WTC11 (cell line): ENCODE results near the gene FBXO4. TPM values are rescaled to one million over a fixed set of nuclear protein-coding genes. Genes with fewer than 3 reads are reported as not detected.

Source experiments
- ATAC-seq: fragments of 200-7000 bp; cut with Tn5 transposase; 2 replicates; pipeline ENCODE4 v1.10.0; 2021; ENCODE audit warnings: mild to moderate bottlenecking, moderate library complexity
- CTCF ChIA-PET: fragments of 300-600 bp; sonication (Branson Sonifier 250); formaldehyde crosslinking; loops from one replicate; lab custom pipeline; 2021; ENCODE audit warnings: antibody characterized with exemption; lab: Charles Lee
- POLR2A ChIA-PET: fragments of 350-600 bp; sonication (Branson Sonifier 250); formaldehyde crosslinking; loops from one replicate; lab custom pipeline; 2021; ENCODE audit warnings: antibody characterized with exemption; lab: Charles Lee
- DNase-seq: peaks from one replicate; pipeline ENCODE4 v3.0.0; 2021; ENCODE audit warnings: low spot score
- H3K27ac Mint-ChIP-seq: 2 replicates; pipeline ENCODE4 v1.8.0; 2021; ENCODE audit warnings: mixed read lengths
- H3K27me3 Mint-ChIP-seq: 2 replicates; pipeline ENCODE4 v1.8.0; 2021; ENCODE audit warnings: low read depth, mild to moderate bottlenecking, moderate library complexity, mixed read lengths
- H3K36me3 Mint-ChIP-seq: 2 replicates; pipeline ENCODE4 v1.8.0; 2021; ENCODE audit warnings: mixed read lengths
- H3K4me1 Mint-ChIP-seq: 2 replicates; pipeline ENCODE4 v1.8.0; 2022; ENCODE audit warnings: mixed read lengths
- H3K4me3 Mint-ChIP-seq: 2 replicates; pipeline ENCODE4 v1.8.0; 2021; ENCODE audit warnings: mild to moderate bottlenecking, moderate library complexity, mixed read lengths
- H3K9me3 Mint-ChIP-seq: 2 replicates; pipeline ENCODE4 v1.8.0; 2021; ENCODE audit warnings: mixed read lengths
- ATF3 ChIP-seq: sonication (generic); formaldehyde crosslinking; conservative IDR thresholded peaks from 2 replicates; pipeline ENCODE4 v1.8.1; 2022; ENCODE audit warnings: mild to moderate bottlenecking, missing genetic modification reagents
- EMX1 ChIP-seq: fragments of 250-450 bp; sonication (Bioruptor Pico); IDR thresholded peaks from 2 replicates; pipeline ENCODE4 v1.8.0; 2021; ENCODE audit warnings: mild to moderate bottlenecking
- JUN ChIP-seq: sonication (generic); formaldehyde crosslinking; IDR thresholded peaks from 2 replicates; pipeline ENCODE4 v1.8.0; 2023; ENCODE audit warnings: mild to moderate bottlenecking, missing genetic modification reagents
- MXD4 ChIP-seq: fragments of 250-450 bp; sonication (Bioruptor Pico); IDR thresholded peaks from 2 replicates; pipeline ENCODE4 v1.8.0; 2021; ENCODE audit warnings: mild to moderate bottlenecking, moderate library complexity, borderline replicate concordance
- RELA ChIP-seq: sonication (generic); formaldehyde crosslinking; IDR thresholded peaks from 2 replicates; pipeline ENCODE4 v1.8.1; 2022; ENCODE audit warnings: missing genetic modification reagents, mild to moderate bottlenecking, borderline replicate concordance
- RORB ChIP-seq: fragments of 250-450 bp; sonication (Bioruptor Pico); IDR thresholded peaks from 2 replicates; pipeline ENCODE4 v1.9.0; 2021; ENCODE audit warnings: mild to moderate bottlenecking
- SOX15 ChIP-seq: fragments of 250-450 bp; sonication (Bioruptor Pico); IDR thresholded peaks from 2 replicates; pipeline ENCODE4 v1.9.0; 2021; ENCODE audit warnings: mild to moderate bottlenecking
- STAT6 ChIP-seq: sonication (generic); formaldehyde crosslinking; conservative IDR thresholded peaks from 2 replicates; pipeline ENCODE4 v1.8.1; 2023; ENCODE audit warnings: mild to moderate bottlenecking, low read depth, missing genetic modification reagents, moderate library complexity
- TP53 ChIP-seq: sonication (generic); formaldehyde crosslinking; IDR thresholded peaks from 2 replicates; pipeline ENCODE4 v1.8.1; 2023; ENCODE audit warnings: mild to moderate bottlenecking, missing genetic modification reagents
- ZMAT4 ChIP-seq: fragments of 250-450 bp; sonication (Bioruptor Pico); IDR thresholded peaks from 2 replicates; pipeline ENCODE4 v1.9.0; 2021; ENCODE audit warnings: mild to moderate bottlenecking
- ZNF263 ChIP-seq: sonication (generic); formaldehyde crosslinking; IDR thresholded peaks from 2 replicates; pipeline ENCODE4 v1.8.1; 2022; ENCODE audit warnings: low read depth, mild to moderate bottlenecking, moderate library complexity, missing genetic modification reagents
- ZNF416 ChIP-seq: fragments of 250-450 bp; sonication (Bioruptor Pico); IDR thresholded peaks from 2 replicates; pipeline ENCODE4 v1.9.0; 2021; ENCODE audit warnings: mild to moderate bottlenecking, inconsistent platforms
- total RNA-seq: library from RNA; stranded (reverse); gene quantifications from 3 replicates; pipeline ENCODE4 v1.2.3, GENCODE V29; 2021
- TF ChIP-seq, protein P1 (sequence below): fragments of 250-450 bp; sonication (Bioruptor Pico); conservative IDR thresholded peaks from 2 replicates; pipeline ENCODE4 v1.9.0; 2021; ENCODE audit warnings: mild to moderate bottlenecking
- TF ChIP-seq, protein P2 (sequence below): sonication (generic); formaldehyde crosslinking; IDR thresholded peaks from 2 replicates; pipeline ENCODE4 v1.8.0; 2023; ENCODE audit warnings: mild to moderate bottlenecking, missing genetic modification reagents
- TF ChIP-seq, protein P3 (sequence below): fragments of 250-450 bp; sonication (Bioruptor Pico); IDR thresholded peaks from 2 replicates; pipeline ENCODE4 v1.9.0; 2021; ENCODE audit warnings: moderate library complexity, mild to moderate bottlenecking, inconsistent platforms, borderline replicate concordance
- TF ChIP-seq, protein P4 (sequence below): sonication (generic); formaldehyde crosslinking; IDR thresholded peaks from 2 replicates; pipeline ENCODE4 v1.8.1; 2022; ENCODE audit warnings: mild to moderate bottlenecking, missing genetic modification reagents, moderate library complexity, borderline replicate concordance
- TF ChIP-seq, protein P5 (sequence below): fragments of 250-450 bp; sonication (Bioruptor Pico); IDR thresholded peaks from 2 replicates; pipeline ENCODE4 v1.9.0; 2021; ENCODE audit warnings: mild to moderate bottlenecking, borderline replicate concordance

The FBXO4 gene
- total RNA-seq, 1 experiment from 2014 or later, result 0.72 TPM

- TF ChIP-seq STAT6 (CRISPR knock-in tag) (no peak), ZNF263 (no peak), EMX1 (CRISPR knock-in tag) (no peak), ATF3 (no peak), RORB (CRISPR knock-in tag) (no peak)
- TF ChIP-seq, protein P1, sequence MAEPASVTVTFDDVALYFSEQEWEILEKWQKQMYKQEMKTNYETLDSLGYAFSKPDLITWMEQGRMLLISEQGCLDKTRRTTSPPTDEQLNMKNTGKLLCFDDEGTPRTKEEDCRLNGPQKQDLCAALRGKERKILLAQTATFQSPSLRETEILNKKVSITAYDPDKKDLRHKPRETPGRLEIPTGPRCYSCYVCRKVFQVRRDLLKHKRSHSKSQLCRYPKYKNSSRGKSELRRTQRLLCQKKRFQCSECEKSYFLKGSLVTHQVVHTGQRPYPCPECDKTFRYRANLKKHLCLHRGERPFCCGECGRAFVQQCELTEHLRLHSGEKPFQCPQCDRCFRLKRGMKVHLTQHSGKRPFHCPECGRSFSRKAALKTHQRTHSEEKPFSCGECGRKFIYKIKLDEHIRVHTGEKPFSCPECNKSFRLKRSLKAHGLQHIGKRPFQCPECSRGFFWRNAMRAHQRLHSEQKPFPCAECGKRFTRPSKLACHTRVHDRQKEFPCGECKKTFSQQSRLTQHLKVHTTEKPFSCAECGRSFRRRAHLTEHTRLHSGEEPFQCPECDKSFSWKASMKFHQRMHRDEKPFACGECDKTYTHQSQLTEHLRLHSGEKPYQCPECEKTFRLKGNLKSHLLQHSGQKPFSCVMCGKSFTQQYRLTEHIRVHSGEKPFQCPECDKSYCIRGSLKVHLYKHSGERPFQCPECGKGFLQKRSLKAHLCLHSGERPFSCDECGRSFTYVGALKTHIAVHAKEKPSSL (CRISPR knock-in tag), result no peak
These were observed 16.6 kb upstream of the FBXO4 start (continued) for GRCh38 chr5:41908374-41909079.

DNA sequence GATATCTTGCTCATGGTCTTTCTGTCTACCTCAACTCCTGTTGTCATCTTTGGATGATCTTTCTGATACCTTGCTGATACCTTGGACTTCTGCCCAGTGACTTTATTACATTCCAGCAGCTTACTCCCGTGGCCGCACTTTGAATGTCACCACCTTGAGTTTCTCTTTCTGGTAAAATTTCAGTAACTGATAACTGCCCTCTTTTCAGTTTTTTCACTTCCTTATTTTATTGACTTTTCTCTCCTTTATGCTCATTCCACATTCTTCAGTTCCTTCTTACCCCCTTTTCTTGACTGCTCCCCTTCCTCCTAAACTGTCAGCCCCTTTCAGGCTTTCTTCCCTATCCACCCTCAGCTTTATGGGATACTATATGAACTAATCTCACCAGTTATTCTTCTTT is 7.0 kb upstream of the FBXO4 start:
- no peaks in the 10 kb centered on the region for H3K9me3 Mint-ChIP-seq
- no peaks in the 10 kb centered on the region for H3K27me3 Mint-ChIP-seq
- POLR2A ChIA-PET, result no interaction called here
- TF ChIP-seq ATF3 (no peak), MXD4 (CRISPR knock-in tag) (no peak)
- TF ChIP-seq, protein P2, sequence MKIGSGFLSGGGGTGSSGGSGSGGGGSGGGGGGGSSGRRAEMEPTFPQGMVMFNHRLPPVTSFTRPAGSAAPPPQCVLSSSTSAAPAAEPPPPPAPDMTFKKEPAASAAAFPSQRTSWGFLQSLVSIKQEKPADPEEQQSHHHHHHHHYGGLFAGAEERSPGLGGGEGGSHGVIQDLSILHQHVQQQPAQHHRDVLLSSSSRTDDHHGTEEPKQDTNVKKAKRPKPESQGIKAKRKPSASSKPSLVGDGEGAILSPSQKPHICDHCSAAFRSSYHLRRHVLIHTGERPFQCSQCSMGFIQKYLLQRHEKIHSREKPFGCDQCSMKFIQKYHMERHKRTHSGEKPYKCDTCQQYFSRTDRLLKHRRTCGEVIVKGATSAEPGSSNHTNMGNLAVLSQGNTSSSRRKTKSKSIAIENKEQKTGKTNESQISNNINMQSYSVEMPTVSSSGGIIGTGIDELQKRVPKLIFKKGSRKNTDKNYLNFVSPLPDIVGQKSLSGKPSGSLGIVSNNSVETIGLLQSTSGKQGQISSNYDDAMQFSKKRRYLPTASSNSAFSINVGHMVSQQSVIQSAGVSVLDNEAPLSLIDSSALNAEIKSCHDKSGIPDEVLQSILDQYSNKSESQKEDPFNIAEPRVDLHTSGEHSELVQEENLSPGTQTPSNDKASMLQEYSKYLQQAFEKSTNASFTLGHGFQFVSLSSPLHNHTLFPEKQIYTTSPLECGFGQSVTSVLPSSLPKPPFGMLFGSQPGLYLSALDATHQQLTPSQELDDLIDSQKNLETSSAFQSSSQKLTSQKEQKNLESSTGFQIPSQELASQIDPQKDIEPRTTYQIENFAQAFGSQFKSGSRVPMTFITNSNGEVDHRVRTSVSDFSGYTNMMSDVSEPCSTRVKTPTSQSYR, result no peak
- TF ChIP-seq, all 79 proteins: peak for 0
- no peak for DNase-seq
- CTCF ChIA-PET, result no interaction called here
- Mint-ChIP-seq H3K4me3 (no peak overlapping the region), H3K4me1 (peaks cover 6% of the 10 kb centered on the region), H3K36me3 (peaks cover 33% of the 10 kb centered on the region), H3K27ac (no peak overlapping the region)
- no peak for ATAC-seq

DNA sequence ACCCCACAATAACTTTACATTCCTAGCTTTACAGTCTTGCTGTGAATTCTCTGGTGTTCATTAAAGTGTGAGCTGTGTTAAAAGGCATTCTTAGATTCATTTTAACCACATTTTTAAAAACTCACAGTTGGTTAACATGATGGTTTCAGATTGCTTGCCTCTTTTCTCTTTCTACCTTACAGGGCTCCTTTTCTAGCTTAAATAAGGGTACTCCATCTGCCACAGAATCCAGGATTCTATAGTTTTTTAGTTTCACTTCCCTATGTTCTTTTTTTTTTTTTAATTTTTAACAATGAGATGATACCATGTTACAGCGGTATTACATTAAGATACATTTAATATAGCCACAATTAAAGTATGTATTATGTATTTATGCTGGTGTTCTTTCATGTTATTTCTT is 3.9 kb upstream of the FBXO4 start:
- Mint-ChIP-seq H3K27me3 (no peaks in the 10 kb centered on the region), H3K27ac (no peak overlapping the region), H3K36me3 (peaks cover 17% of the 10 kb centered on the region), H3K9me3 (no peaks in the 10 kb centered on the region), H3K4me1 (peaks cover 9% of the 10 kb centered on the region), H3K4me3 (no peak overlapping the region)
- ChIA-PET POLR2A (no interaction called here), CTCF (no interaction called here)
- no peak for ATAC-seq
- no peak for DNase-seq
- no peak for TF ChIP-seq SOX15 (CRISPR knock-in tag)
- TF ChIP-seq JUN (CRISPR knock-in tag), result no peak
- TF ChIP-seq TP53 (CRISPR knock-in tag), result no peak
- TF ChIP-seq, protein P3, sequence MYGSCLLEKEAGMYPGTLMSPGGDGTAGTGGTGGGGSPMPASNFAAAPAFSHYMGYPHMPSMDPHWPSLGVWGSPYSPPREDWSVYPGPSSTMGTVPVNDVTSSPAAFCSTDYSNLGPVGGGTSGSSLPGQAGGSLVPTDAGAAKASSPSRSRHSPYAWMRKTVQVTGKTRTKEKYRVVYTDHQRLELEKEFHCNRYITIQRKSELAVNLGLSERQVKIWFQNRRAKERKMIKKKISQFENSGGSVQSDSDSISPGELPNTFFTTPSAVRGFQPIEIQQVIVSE, result no peak
- no peak for TF ChIP-seq RELA (CRISPR knock-in tag)
- TF ChIP-seq, protein P4, sequence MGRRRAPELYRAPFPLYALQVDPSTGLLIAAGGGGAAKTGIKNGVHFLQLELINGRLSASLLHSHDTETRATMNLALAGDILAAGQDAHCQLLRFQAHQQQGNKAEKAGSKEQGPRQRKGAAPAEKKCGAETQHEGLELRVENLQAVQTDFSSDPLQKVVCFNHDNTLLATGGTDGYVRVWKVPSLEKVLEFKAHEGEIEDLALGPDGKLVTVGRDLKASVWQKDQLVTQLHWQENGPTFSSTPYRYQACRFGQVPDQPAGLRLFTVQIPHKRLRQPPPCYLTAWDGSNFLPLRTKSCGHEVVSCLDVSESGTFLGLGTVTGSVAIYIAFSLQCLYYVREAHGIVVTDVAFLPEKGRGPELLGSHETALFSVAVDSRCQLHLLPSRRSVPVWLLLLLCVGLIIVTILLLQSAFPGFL (CRISPR knock-in tag), result no peak
- no peak for TF ChIP-seq ZMAT4 (CRISPR knock-in tag)
- TF ChIP-seq, protein P5, sequence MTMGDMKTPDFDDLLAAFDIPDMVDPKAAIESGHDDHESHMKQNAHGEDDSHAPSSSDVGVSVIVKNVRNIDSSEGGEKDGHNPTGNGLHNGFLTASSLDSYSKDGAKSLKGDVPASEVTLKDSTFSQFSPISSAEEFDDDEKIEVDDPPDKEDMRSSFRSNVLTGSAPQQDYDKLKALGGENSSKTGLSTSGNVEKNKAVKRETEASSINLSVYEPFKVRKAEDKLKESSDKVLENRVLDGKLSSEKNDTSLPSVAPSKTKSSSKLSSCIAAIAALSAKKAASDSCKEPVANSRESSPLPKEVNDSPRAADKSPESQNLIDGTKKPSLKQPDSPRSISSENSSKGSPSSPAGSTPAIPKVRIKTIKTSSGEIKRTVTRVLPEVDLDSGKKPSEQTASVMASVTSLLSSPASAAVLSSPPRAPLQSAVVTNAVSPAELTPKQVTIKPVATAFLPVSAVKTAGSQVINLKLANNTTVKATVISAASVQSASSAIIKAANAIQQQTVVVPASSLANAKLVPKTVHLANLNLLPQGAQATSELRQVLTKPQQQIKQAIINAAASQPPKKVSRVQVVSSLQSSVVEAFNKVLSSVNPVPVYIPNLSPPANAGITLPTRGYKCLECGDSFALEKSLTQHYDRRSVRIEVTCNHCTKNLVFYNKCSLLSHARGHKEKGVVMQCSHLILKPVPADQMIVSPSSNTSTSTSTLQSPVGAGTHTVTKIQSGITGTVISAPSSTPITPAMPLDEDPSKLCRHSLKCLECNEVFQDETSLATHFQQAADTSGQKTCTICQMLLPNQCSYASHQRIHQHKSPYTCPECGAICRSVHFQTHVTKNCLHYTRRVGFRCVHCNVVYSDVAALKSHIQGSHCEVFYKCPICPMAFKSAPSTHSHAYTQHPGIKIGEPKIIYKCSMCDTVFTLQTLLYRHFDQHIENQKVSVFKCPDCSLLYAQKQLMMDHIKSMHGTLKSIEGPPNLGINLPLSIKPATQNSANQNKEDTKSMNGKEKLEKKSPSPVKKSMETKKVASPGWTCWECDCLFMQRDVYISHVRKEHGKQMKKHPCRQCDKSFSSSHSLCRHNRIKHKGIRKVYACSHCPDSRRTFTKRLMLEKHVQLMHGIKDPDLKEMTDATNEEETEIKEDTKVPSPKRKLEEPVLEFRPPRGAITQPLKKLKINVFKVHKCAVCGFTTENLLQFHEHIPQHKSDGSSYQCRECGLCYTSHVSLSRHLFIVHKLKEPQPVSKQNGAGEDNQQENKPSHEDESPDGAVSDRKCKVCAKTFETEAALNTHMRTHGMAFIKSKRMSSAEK (CRISPR knock-in tag), result no peak
- no peak for TF ChIP-seq ZNF416 (CRISPR knock-in tag)
